BJ (cell line): ENCODE data around the gene HOXB4. TPM values are rescaled to one million over a fixed set of nuclear protein-coding genes. Genes with fewer than 3 reads are reported as not detected.

Experiments
- CTCF ChIA-PET: fragments of 350-600 bp; formaldehyde crosslinking; extraction: SDS; loops from one replicate; lab custom pipeline; 2021; ENCODE audit warnings: antibody characterized with exemption, inconsistent platforms; lab: Yijun Ruan, JAX
- POLR2A ChIA-PET: fragments of 300-600 bp; sonication (Branson Sonifier 250); formaldehyde crosslinking; extraction: SDS; loops from one replicate; lab custom pipeline; 2021; ENCODE audit warnings: antibody characterized with exemption; lab: Charles Lee
- DNase-seq: peaks from one replicate; pipeline ENCODE4 v3.0.0-alpha.2; 2011; ENCODE audit warnings: low read depth
- H3K27me3 ChIP-seq: 2 replicates; pipeline ENCODE4 v1.6.0; 2011; ENCODE audit warnings: low read length; ENCODE audit not compliant: control insufficient read depth, insufficient read depth
- H3K36me3 ChIP-seq: 2 replicates; pipeline ENCODE4 v1.5.1; 2011; ENCODE audit warnings: low read length; ENCODE audit not compliant: control insufficient read depth, insufficient read depth
- H3K4me3 ChIP-seq: 2 replicates; pipeline ENCODE4 v1.5.1; 2011; ENCODE audit warnings: low read depth, mild to moderate bottlenecking, control low read depth, low read length
- CTCF ChIP-seq: IDR thresholded peaks from 2 replicates; pipeline ENCODE4 v1.5.1; 2011; ENCODE audit warnings: low read depth, mild to moderate bottlenecking, control low read depth, inconsistent platforms, low read length, moderate library complexity; ENCODE audit not compliant: insufficient read depth
- polyA plus RNA-seq: library from polyadenylated mRNA; depleted of rRNA; stranded (reverse); fragments of >200 nt; gene quantifications from 2 replicates; pipeline ENCODE4 v1.2.3, GENCODE V29; 2011; rRNA removed

HOXB4 gene
- polyA plus RNA-seq, 1 experiment = not detected

GRCh38 chr17:48526608-48527546 lies 51.3 kb downstream of the HOXB4 start:
- no peak for DNase-seq
- H3K4me3 ChIP-seq = no peak overlapping the region
- H3K36me3 ChIP-seq = no peaks in the 10 kb centered on the region
- POLR2A ChIA-PET = no interaction called here
- CTCF ChIA-PET = interaction anchor here (0.6 to 1.5 kb wide), 2 partner anchors 42 to 51 kb away, joined by 4 read pairs; no protein-coding TSS in a partner anchor
- peaks cover 42% of the 10 kb centered on the region for H3K27me3 ChIP-seq
- TF ChIP-seq CTCF = no peak

Other genes starting within 250 kb of the HOXB4 start
- gene SKAP1, start 148.1 kb downstream of the HOXB4 start, polyA plus RNA-seq = not detected in 2 replicates
- gene HOXB1, start 47.3 kb downstream of the HOXB4 start, polyA plus RNA-seq = not detected in 2 replicates
- gene HOXB2, start 33.2 kb downstream of the HOXB4 start, polyA plus RNA-seq = 1.5 and 1.7 TPM in 2 replicates
- gene HOXB3, start 11.9 kb upstream of the HOXB4 start, polyA plus RNA-seq = not detected in 2 replicates
- not detected in 2 replicates for gene HOXB5, start 15.4 kb upstream of the HOXB4 start, polyA plus RNA-seq
- not detected in 2 replicates for gene HOXB6, start 26.6 kb upstream of the HOXB4 start, polyA plus RNA-seq
- not detected in 2 replicates for gene HOXB7, start 32.7 kb upstream of the HOXB4 start, polyA plus RNA-seq
- not detected in 2 replicates for gene HOXB8, start 36.9 kb upstream of the HOXB4 start, polyA plus RNA-seq
- not detected in 2 replicates for gene HOXB9, start 48.0 kb upstream of the HOXB4 start, polyA plus RNA-seq
- not detected in 2 replicates for gene PRAC1, start 144.2 kb upstream of the HOXB4 start, polyA plus RNA-seq
- gene PRAC2, start 144.8 kb upstream of the HOXB4 start, polyA plus RNA-seq = 0.63 and 0.98 TPM in 2 replicates
- gene HOXB13, start 150.4 kb upstream of the HOXB4 start, polyA plus RNA-seq = 0.70 and 0.81 TPM in 2 replicates
- gene TTLL6, start 238.9 kb upstream of the HOXB4 start, polyA plus RNA-seq = 0.02 TPM in 1 of 2 replicates, not detected in the other